Muscle of back (tissue), 11 donors: ENCODE results near the gene MEGF6. TPM values are rescaled to one million over a fixed set of nuclear protein-coding genes. Genes with fewer than 3 reads are reported as not detected.

Source experiments
- DNase-seq, 3 donors: peaks; one replicate each; pipeline versions ENCODE4 v3.0.0 to v3.0.0-alpha.2; 2013
- polyA plus RNA-seq, 10 donors: library from polyadenylated mRNA; unstranded; fragments of 120-200 nt; gene quantifications; one replicate each; pipeline ENCODE4 v1.2.1, GENCODE V29; 2013; ENCODE audit not compliant: insufficient read length in 10 of 10

MEGF6 gene
- polyA plus RNA-seq, 10 donors, result 6.3 to 37.6 (median 9.5) TPM

GRCh38 chr1:3443807-3444206 lies 167.5 kb downstream of the MEGF6 start:
- DNase-seq, result no peak

GRCh38 chr1:3442901-3443300 lies 168.4 kb downstream of the MEGF6 start:
- no peak for DNase-seq

GRCh38 chr1:3442331-3442730 lies 169.0 kb downstream of the MEGF6 start:
- DNase-seq, result no peak

- no peak for DNase-seq
These were observed 169.4 kb downstream of the MEGF6 start for GRCh38 chr1:3441880-3442279.

GRCh38 chr1:3441410-3441847 lies 169.9 kb downstream of the MEGF6 start:
- no peak for DNase-seq

GRCh38 chr1:3440711-3441409 lies 170.4 kb downstream of the MEGF6 start:
- DNase-seq, result no peak

GRCh38 chr1:3440300-3440681 lies 171.0 kb downstream of the MEGF6 start:
- DNase-seq, result no peak

Other genes with a start within 250 kb of the MEGF6 start
- gene ARHGEF16, start 156.8 kb downstream of the MEGF6 start, polyA plus RNA-seq, result 1 to 10 TPM in 2 of 10 donors, under 1 TPM in 8; 0.23 to 1.5 (median 0.45) TPM
- 10 to 100 TPM; 25.7 to 31.7 (median 29.7) TPM for gene TPRG1L, start 13.5 kb upstream of the MEGF6 start, polyA plus RNA-seq
- gene WRAP73, start 38.6 kb upstream of the MEGF6 start, polyA plus RNA-seq, result 10 to 100 TPM; 10.1 to 12.3 (median 11.7) TPM
- gene TP73, start 41.0 kb upstream of the MEGF6 start, polyA plus RNA-seq, result 1 to 10 TPM in 5 of 10 donors, under 1 TPM in 5; 0.60 to 3.2 (median 0.91) TPM
- under 1 TPM in 9 of 10 donors, not detected in 1; 0.09 to 0.30 (median 0.16) TPM for gene CCDC27, start 140.9 kb upstream of the MEGF6 start, polyA plus RNA-seq
- 1 to 10 TPM; 1.6 to 5.7 (median 3.3) TPM for gene SMIM1, start 161.2 kb upstream of the MEGF6 start, polyA plus RNA-seq
- 10 to 100 TPM; 40.9 to 53.9 (median 48.2) TPM for gene LRRC47, start 185.0 kb upstream of the MEGF6 start, polyA plus RNA-seq
- 10 to 100 TPM; 14.4 to 26.8 (median 21.0) TPM for gene CEP104, start 245.7 kb upstream of the MEGF6 start, polyA plus RNA-seq
- 1 to 10 TPM; 3.5 to 7.6 (median 5.0) TPM for gene DFFB, start 246.0 kb upstream of the MEGF6 start, polyA plus RNA-seq